Measurements from ENCODE around the gene BLVRB. TPM values are rescaled to one million over a fixed set of nuclear protein-coding genes. Genes with fewer than 3 reads are reported as not detected.

Gene BLVRB
- total and polyA plus RNA-seq, 9 of the 15 experiments (the other 6 are each of a cell fraction or from before 2014, with no cell fraction given): 81.1 to 749 (median 331) TPM

DNA sequence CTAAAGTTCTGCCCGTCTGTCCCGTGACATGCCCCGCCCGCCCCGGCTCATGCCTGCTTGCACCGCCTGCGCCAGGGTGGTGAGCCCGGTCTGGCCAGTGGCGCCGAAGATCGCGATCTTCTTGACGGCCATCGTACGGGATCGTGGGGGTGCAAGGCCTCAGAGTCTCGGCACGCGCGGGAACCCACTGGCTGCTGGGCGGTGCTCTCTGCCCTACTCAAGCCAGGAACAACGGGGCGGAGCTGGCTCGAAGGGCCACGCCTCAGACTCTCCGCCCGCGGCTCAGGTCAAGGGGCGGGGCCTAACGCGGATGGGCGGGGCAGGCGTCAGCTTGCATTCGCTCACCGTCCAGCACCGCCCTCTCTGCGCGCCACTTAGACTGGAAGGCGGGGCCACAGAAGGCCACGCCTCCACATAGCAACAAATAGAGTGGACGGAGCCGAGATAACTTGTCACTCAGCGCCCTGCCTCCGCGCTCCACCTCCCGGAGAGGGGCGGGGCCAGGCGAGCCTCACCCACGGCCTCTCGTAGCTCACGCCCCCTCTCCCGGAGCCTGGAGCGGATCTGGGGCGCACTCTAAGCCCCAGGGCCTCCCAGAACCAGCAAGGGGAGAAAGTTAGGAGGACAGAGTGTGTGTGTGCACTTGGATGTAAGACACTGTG lies at the start of gene BLVRB (continued):
- TF ChIP-seq, protein P1, sequence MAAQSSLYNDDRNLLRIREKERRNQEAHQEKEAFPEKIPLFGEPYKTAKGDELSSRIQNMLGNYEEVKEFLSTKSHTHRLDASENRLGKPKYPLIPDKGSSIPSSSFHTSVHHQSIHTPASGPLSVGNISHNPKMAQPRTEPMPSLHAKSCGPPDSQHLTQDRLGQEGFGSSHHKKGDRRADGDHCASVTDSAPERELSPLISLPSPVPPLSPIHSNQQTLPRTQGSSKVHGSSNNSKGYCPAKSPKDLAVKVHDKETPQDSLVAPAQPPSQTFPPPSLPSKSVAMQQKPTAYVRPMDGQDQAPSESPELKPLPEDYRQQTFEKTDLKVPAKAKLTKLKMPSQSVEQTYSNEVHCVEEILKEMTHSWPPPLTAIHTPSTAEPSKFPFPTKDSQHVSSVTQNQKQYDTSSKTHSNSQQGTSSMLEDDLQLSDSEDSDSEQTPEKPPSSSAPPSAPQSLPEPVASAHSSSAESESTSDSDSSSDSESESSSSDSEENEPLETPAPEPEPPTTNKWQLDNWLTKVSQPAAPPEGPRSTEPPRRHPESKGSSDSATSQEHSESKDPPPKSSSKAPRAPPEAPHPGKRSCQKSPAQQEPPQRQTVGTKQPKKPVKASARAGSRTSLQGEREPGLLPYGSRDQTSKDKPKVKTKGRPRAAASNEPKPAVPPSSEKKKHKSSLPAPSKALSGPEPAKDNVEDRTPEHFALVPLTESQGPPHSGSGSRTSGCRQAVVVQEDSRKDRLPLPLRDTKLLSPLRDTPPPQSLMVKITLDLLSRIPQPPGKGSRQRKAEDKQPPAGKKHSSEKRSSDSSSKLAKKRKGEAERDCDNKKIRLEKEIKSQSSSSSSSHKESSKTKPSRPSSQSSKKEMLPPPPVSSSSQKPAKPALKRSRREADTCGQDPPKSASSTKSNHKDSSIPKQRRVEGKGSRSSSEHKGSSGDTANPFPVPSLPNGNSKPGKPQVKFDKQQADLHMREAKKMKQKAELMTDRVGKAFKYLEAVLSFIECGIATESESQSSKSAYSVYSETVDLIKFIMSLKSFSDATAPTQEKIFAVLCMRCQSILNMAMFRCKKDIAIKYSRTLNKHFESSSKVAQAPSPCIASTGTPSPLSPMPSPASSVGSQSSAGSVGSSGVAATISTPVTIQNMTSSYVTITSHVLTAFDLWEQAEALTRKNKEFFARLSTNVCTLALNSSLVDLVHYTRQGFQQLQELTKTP (IDR thresholded peaks at IDR 0.05; ENCODE audit: low read depth in 1 of 2, partially characterized antibody in 2 of 2): no peak
- TF ChIP-seq MECOM (CRISPR knock-in tag; IDR thresholded peaks at IDR 0.05) (no peak), ZNF707 (CRISPR knock-in tag; conservative IDR thresholded peaks at IDR 0.05) (0 out of 2 replicates have a peak, but pooled peaks have one; percentile 23), ARID2 (IDR thresholded peaks at IDR 0.05) (no peak), SIRT6 (IDR thresholded peaks at IDR 0.05; ENCODE audit: low read depth, low read length) (no peak), ZNF316 (IDR thresholded peaks at IDR 0.05) (no peak), KDM2B (CRISPR knock-in tag; IDR thresholded peaks at IDR 0.05) (peak; percentile 53; the same call in 1 of the 2 replicates), U2AF2 (optimal IDR thresholded peaks at IDR 0.05; ENCODE audit: low read depth, low read length) (no peak), NUFIP1 (IDR thresholded peaks at IDR 0.05; ENCODE audit: partially characterized antibody) (no peak), ZBTB17 (CRISPR knock-in tag; IDR thresholded peaks at IDR 0.05) (0 out of 2 replicates have a peak, but pooled peaks have one; percentile 13), PCBP2 (IDR thresholded peaks at IDR 0.05; ENCODE audit: low read depth, low read length, poor library complexity, severe bottlenecking) (no peak)
- TF ChIP-seq, protein P2, sequence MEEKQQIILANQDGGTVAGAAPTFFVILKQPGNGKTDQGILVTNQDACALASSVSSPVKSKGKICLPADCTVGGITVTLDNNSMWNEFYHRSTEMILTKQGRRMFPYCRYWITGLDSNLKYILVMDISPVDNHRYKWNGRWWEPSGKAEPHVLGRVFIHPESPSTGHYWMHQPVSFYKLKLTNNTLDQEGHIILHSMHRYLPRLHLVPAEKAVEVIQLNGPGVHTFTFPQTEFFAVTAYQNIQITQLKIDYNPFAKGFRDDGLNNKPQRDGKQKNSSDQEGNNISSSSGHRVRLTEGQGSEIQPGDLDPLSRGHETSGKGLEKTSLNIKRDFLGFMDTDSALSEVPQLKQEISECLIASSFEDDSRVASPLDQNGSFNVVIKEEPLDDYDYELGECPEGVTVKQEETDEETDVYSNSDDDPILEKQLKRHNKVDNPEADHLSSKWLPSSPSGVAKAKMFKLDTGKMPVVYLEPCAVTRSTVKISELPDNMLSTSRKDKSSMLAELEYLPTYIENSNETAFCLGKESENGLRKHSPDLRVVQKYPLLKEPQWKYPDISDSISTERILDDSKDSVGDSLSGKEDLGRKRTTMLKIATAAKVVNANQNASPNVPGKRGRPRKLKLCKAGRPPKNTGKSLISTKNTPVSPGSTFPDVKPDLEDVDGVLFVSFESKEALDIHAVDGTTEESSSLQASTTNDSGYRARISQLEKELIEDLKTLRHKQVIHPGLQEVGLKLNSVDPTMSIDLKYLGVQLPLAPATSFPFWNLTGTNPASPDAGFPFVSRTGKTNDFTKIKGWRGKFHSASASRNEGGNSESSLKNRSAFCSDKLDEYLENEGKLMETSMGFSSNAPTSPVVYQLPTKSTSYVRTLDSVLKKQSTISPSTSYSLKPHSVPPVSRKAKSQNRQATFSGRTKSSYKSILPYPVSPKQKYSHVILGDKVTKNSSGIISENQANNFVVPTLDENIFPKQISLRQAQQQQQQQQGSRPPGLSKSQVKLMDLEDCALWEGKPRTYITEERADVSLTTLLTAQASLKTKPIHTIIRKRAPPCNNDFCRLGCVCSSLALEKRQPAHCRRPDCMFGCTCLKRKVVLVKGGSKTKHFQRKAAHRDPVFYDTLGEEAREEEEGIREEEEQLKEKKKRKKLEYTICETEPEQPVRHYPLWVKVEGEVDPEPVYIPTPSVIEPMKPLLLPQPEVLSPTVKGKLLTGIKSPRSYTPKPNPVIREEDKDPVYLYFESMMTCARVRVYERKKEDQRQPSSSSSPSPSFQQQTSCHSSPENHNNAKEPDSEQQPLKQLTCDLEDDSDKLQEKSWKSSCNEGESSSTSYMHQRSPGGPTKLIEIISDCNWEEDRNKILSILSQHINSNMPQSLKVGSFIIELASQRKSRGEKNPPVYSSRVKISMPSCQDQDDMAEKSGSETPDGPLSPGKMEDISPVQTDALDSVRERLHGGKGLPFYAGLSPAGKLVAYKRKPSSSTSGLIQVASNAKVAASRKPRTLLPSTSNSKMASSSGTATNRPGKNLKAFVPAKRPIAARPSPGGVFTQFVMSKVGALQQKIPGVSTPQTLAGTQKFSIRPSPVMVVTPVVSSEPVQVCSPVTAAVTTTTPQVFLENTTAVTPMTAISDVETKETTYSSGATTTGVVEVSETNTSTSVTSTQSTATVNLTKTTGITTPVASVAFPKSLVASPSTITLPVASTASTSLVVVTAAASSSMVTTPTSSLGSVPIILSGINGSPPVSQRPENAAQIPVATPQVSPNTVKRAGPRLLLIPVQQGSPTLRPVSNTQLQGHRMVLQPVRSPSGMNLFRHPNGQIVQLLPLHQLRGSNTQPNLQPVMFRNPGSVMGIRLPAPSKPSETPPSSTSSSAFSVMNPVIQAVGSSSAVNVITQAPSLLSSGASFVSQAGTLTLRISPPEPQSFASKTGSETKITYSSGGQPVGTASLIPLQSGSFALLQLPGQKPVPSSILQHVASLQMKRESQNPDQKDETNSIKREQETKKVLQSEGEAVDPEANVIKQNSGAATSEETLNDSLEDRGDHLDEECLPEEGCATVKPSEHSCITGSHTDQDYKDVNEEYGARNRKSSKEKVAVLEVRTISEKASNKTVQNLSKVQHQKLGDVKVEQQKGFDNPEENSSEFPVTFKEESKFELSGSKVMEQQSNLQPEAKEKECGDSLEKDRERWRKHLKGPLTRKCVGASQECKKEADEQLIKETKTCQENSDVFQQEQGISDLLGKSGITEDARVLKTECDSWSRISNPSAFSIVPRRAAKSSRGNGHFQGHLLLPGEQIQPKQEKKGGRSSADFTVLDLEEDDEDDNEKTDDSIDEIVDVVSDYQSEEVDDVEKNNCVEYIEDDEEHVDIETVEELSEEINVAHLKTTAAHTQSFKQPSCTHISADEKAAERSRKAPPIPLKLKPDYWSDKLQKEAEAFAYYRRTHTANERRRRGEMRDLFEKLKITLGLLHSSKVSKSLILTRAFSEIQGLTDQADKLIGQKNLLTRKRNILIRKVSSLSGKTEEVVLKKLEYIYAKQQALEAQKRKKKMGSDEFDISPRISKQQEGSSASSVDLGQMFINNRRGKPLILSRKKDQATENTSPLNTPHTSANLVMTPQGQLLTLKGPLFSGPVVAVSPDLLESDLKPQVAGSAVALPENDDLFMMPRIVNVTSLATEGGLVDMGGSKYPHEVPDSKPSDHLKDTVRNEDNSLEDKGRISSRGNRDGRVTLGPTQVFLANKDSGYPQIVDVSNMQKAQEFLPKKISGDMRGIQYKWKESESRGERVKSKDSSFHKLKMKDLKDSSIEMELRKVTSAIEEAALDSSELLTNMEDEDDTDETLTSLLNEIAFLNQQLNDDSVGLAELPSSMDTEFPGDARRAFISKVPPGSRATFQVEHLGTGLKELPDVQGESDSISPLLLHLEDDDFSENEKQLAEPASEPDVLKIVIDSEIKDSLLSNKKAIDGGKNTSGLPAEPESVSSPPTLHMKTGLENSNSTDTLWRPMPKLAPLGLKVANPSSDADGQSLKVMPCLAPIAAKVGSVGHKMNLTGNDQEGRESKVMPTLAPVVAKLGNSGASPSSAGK (IDR thresholded peaks at IDR 0.05): no peak

Data from K562 (cell line).